ENCODE results near the gene VEGFA.

Gene VEGFA

GRCh38 chr6:43823879-43824702 is 54.1 kb downstream of the VEGFA start:
- DNase-seq (ENCODE audit: low read depth) = no peak

- no peak for DNase-seq (ENCODE audit: low read depth)
Measured at GRCh38 chr6:43824703-43825064, 54.7 kb downstream of the VEGFA start.

GRCh38 chr6:43825187-43826115 is 55.4 kb downstream of the VEGFA start:
- DNase-seq (ENCODE audit: low read depth) = no peak

GRCh38 chr6:43826730-43827129 is 56.7 kb downstream of the VEGFA start:
- DNase-seq (ENCODE audit: low read depth) = no peak

- no peak for DNase-seq (ENCODE audit: low read depth)
Measured at GRCh38 chr6:43827898-43828297, 57.9 kb downstream of the VEGFA start.

GRCh38 chr6:43828711-43829110 is 58.7 kb downstream of the VEGFA start:
- no peak for DNase-seq (ENCODE audit: low read depth)

GRCh38 chr6:43829470-43829869 is 59.5 kb downstream of the VEGFA start:
- no peak for DNase-seq (ENCODE audit: low read depth)

- DNase-seq (ENCODE audit: low read depth) = no peak
Measured at GRCh38 chr6:43830775-43831174, 60.8 kb downstream of the VEGFA start.

- DNase-seq (ENCODE audit: low read depth) = no peak
Measured at GRCh38 chr6:43831191-43831590, 61.2 kb downstream of the VEGFA start.

GRCh38 chr6:43833223-43833995 is 63.4 kb downstream of the VEGFA start:
- no peak for DNase-seq (ENCODE audit: low read depth)

GRCh38 chr6:43833996-43834390 is 64.0 kb downstream of the VEGFA start:
- no peak for DNase-seq (ENCODE audit: low read depth)

- no peak for DNase-seq (ENCODE audit: low read depth)
Measured at GRCh38 chr6:43834528-43835155, 64.6 kb downstream of the VEGFA start.

GRCh38 chr6:43835872-43836419 is 65.9 kb downstream of the VEGFA start:
- DNase-seq (ENCODE audit: low read depth) = no peak
